Ramos (cell line): ENCODE measurements around the gene TBC1D16.
"Not testable (repeated sequence)": the region's sequence is repeated elsewhere in the genome, so short reads cannot be mapped to it uniquely, and the experiment has no call there.

Experiments used
- in situ Hi-C: fragments of 300-500 bp; cut with MboI; formaldehyde crosslinking; loops from one replicate; pipeline ENCODE4 v1.14.3; 2022; ENCODE audit warnings: low sequenced_read_pairs; ENCODE audit not compliant: unreplicated experiment

Gene TBC1D16

DNA sequence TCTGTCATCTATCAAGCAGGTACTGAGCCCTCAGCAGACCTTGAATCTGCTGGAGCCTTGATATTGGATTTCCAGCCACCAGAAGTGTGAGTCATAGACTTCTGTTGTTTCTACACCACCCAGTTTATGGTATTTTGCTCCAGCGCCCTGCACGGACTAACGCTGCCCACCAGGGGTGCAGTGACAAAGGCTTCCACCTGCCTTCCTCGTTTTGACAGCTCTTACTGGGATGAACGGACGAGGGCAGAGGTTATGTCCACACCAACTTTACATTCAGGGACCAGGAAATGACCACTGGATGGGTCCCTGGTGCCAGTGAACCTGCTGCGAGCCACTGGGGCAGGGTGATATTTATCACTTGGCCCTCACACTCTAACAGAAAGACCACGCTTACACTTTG is 129.8 kb downstream of the TBC1D16 start:
- in situ Hi-C loops: no loop called here

DNA sequence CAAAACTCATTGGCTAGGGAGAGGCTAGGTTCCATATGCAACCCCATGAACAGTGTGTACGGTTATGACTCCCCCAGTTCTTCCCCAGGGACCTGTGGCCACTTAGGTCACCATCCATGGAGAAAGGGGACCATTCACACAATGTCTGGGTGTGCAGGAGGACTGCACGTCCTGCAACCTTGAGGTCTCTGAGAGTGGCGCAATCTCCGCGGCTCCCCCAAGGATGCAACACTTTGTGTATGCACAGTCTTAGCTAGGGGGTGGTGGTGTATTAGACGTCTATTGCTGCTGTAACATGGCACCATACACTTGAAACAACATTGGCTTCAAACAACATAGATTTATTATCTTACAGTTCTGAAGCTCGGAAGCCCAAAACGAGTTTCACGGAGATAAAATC is 130.8 kb downstream of the TBC1D16 start:
- in situ Hi-C loops: no loop called here

DNA sequence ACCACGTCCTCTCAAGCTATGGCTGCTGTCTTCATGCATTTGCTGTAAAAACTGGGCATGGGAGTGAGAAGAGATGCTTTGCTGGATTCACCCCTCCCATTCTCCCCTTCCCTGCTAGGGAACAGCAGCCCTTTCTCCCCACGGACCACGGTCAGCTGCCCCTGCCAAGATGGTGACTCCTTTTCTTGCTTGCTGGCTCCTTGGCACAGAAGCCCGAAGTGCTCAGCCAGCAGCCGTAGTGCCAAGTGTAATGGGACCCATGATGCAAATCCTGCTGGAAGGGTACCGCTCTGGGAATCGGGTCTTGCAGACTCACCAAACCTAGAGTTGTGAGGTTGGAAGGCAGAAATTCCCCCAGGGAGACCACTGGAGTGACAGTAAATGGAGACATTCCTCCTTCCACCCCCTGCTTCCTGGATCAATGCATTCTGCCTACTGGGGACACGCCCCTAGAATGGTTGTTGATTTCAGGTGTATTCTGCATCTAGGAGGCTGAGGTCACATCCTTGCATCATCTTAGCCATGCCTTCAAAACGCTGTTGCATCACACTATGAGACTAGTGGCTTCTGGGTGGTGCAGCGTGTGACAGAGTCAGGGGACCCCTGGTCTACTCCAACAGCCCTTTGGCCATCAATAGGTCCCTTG is 133.4 kb downstream of the TBC1D16 start:
- in situ Hi-C loops: no loop called here

DNA sequence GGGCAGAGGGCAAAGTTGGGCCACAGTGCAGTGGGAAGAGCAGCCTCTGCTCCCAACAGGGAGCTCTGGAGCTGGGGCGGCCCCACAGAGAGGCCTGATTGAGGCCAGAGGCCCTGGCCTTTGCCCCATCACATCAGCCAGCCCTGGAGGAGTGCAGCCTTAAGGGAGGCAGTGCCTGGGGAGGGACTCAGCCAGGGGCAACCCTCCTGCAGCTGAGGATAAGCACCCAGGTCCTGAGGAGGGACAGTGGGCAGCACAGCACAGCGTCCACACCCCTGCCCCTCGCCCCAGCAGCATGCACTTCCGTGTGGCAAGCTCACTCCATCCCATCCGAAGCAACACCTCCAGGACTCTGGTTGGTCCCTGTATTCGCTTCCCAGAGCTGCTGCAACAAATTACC is 134.5 kb downstream of the TBC1D16 start:
- in situ Hi-C loops: no loop called here

DNA sequence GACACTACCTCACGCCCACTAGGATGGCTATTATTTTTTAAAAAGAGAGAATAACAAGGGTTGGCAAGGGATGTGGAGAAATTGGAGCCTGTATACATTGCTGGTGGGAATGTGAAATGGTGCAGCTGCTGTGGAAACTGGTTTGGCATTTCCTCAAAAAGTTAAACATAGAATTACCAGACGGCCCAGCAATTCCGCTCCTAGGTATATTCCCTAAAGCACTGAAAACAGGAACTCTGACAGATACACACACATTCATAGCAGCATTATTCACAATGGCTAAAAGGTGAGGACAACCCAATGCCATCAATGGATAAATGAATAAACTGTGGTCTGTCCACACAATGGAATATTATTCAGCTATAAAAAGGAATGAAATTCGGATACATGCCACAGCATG is 136.1 kb downstream of the TBC1D16 start:
- in situ Hi-C loops: no loop called here

DNA sequence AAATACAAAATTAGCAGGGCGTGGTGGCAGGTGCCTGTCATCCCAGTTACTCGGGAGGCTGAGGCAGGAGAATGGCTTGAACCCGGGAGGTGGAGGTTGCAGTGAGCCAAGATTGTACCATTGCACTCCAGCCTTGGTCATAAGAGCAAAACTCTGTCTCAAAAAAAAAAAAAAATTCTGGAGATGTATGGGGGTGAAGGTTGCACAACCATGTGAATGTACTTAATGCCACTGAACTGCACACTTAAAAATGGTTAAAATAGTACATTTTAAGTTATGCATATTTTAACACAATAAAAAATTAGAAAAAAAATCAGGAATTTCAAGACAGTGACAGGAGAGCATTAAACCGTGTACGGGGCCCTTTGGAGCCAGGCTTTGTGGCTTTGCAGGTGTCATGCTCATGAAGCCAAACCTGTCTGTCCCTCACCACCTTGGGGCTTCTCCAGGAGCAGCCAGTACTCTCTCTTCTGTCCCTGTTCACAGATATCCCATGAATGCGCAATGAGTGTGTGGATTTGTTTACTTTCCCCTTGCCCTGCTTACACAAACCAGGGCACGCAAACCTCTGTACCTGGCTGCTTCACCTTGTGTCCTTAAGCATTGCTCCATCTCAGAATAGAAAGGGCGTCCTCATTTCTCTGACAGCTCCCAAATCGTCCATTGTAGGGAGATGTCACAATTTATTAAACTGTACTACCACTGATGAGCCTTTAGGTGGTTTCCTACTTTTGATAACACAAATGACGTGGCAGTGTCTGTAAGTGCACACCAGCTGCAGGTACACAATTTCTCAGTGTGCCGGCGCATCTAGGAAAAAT is 138.2 kb downstream of the TBC1D16 start:
- in situ Hi-C loops: no loop called here

DNA sequence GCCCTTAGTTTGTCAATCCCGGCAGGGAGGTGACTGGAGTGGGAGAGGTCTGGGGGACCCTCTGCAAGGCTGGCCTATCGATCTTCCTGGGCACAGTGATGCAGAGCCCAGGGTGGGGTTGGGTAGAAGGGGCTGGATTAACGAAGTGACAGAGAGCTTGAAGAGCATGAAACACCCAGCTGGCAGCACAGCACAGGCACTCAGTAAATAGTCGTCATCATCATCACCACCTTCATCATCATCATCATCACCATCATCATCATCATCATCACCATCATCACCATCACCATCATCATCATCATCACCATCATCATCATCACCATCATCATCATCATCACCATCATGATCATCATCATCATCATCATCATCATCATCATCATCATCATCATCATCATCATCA is 142.2 kb downstream of the TBC1D16 start:
- in situ Hi-C loops: not testable (repeated sequence)

DNA sequence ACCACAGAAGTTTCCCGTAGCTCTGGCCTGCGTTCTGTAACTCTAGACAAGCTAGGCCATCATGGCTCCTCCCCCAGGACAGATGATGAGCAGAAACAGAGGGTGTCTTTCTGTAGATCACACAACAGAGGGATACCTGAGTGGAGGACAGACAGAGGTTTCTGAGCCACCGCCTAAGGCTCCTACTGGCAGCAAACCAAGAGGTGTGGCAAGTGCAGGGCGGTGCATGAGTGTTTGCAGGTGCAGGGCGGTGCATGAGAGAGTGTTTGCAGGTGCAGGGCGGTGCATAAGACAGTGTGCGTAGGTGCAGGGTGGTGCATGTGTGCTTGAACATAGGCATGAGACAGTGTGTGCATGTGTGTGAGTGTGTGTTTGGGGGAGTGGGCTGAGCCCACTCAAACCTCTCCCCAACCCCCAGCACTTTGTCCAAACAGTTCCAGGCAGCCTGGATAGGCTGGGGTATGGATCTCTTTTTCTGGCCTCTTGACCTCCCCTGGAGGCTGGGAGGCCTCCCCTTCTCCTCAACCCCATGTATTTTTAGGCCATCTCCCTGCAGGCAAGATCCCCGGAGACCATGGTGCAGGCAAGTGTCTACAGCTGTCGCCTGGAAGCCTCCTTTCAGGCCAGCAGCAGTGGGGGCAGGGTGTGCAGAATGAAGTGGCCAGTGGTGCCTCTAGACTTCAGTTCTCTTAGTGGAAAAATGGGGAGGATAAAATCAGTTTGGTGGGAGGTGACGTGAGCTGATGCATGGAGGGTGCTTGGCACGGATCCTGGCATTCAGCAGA is 143.0 kb downstream of the TBC1D16 start:
- in situ Hi-C loops: no loop called here

DNA sequence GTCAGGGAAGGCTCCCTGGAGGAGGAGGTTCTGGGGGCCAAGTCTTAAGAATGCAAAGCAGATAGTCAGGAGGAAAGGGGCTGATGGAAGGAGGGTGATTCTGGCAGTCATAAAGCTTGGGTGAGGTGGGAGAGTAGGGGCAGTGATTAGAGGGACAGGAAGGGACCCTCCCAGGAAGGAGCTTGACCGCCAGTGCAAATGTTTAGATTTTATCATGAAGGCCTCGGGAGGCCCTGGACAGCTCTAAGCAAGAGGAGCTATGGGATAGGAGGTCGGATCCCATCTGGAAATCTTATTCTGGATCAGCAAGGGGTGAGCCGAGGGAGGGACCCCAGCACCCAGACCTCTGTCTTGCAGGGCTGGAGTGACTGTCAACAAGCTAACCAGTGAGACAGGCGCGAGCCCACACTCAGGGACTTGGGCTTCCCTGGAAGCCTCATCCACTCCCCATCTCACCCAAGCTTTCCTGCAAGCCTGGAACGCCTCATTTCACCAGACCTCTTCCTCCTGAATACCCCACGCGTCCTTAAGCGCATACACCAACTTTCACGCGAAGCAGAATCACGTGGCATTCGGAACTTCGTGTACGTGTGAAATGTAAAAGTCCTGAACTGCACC is 144.4 kb downstream of the TBC1D16 start:
- in situ Hi-C loops: no loop called here

DNA sequence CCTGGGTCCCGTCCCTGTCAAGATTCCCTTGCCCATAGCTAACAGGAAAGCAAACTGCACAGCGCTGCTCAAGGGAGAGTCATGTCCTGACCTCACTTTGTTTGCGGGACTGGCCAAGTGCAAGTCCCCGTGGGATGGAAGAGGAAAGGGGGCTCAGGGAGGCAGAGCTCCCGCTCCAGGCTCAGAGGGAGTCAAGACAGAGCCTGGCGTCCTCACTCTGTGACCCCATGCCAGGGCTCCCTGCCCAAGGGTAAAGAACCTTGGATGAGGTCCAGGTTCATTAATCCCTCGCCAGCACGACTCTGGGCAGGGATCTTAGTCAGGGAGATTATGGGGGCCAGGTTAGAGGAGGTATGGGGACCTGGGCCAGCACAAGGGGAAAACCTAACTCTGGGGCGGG is 145.0 kb downstream of the TBC1D16 start:
- in situ Hi-C loops: no loop called here

DNA sequence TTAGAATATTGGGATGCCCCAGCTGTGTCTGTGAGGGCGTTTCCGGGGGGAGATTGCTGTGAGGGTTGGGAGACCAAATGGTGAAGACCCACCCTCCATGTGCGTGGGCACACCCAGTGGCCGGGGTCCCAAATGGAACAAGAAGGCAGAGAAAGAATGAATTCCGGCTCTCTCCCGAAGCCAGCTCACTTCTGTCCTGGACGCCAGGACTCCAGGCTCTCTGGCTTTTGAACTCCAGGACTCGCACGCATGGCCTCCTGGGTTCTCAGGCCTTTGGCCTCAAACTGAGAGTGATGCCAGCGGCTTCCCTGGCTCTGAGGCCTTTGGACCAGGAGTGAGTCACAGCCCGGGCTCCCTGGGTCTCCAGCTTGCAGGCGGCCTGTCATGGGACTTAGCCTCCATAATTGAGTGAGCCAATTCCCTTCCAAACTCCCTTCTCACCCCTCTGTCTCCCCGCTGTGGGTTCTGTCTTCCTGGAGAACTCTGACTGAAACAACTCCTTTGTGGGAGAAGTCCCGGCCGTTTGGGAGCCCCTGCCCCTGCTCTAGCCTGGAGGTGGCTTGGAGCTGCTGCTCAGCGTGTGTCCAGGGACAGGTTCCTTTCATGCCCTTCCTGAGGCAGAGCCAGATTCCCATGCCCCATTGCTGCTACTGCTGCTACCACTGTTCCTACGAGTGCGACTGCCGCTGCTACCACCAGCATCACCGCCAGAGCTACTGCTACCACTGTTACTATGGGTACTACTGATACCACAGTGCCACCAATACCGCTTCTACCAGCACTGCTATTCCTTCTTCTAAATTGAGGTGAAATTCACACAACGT is 146.6 kb downstream of the TBC1D16 start:
- in situ Hi-C loops: no loop called here

DNA sequence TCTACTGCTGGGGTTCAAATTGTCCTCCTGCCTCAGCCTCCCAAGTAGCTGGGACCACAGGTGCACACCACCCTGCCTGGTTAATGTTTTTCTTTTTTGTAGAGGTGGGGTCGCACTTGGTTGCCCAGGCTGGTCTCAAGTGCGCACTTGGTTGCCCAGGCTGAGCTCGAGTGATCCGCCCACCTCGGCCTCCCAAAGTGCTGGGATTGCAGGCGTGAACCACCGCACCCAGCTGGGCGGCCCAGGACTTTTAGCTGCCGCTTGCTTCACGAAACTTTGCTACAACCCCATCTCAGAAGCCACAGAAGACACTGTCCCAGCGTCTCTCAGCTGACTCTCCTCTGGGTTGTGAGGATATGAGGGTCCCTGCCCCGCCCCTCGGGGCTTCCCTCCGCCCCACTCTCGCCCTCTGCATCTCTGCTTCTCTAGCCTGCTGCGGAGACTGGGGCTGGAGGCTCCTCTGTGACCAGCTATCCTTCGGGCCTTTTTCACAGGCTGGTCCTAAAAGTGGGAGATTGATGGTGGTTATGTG is 147.6 kb downstream of the TBC1D16 start:
- in situ Hi-C loops: no loop called here

DNA sequence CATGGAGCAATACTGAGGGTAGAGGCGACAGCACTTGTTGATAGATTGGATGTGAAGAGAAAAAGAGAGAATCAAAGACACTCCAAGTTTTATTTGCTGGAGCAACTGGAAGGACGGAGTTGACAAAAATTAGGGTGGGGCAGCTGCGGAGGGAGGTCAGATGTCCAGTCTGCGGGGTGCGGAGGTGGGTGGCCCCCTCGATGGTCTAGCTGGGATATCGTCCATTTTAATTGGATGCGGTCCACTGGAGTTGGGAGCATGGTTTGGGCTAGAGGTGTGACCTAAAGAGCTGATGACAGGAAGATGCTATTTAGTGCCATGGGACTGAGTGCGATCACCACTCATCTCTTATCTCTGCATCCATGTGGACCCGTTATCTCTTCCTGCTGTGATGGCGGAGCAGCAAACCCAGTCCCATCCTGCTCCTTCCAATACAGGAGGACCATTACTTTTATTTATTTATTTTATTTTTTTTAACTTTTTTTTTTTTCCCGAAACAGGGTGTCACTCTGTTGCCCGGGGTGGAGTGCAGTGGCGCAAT is 148.2 kb downstream of the TBC1D16 start:
- in situ Hi-C loops: no loop called here

DNA sequence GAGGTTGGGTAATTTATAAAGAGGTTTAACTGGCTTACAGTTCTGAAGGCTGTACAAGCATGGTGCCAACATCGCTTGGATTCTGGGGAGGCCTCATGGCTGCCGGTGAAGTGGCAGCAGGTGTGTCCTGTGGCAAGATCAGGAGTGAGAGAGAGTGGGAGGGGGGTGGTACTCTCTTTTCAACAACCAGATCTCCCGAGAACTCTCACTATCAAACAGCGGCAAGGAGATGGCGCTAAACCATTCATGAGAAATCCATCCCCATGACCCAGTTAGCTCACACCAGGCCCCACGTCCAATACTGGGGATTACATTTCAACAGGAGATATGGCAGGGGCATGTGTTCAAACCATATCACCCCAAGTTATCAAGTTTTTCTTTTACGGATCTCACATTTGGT is 152.5 kb downstream of the TBC1D16 start:
- in situ Hi-C loops: no loop called here
